Subcutaneous adipose tissue (tissue), 4 donors: ENCODE results near the gene KANSL1. TPM values are rescaled to one million over a fixed set of nuclear protein-coding genes. Genes with fewer than 3 reads are reported as not detected.

ENCODE experiments used
- total RNA-seq, 4 donors: library from RNA; depleted of rRNA; stranded (reverse); fragments of >200 nt; gene quantifications; one replicate each; pipeline ENCODE4 v1.1.0, GENCODE V29; 2016
- TF ChIP-seq, protein P1 (sequence below): fragments of 450-650 bp; IDR thresholded peaks from one replicate; pipeline ENCODE4 v1.5.1; 2016; ENCODE audit warnings: low read depth, mild to moderate bottlenecking, control low read depth, antibody characterized with exemption, moderate library complexity

KANSL1 gene
- total RNA-seq, 4 donors from 2014 or later, result 71.1 to 128 (median 74.8) TPM

DNA sequence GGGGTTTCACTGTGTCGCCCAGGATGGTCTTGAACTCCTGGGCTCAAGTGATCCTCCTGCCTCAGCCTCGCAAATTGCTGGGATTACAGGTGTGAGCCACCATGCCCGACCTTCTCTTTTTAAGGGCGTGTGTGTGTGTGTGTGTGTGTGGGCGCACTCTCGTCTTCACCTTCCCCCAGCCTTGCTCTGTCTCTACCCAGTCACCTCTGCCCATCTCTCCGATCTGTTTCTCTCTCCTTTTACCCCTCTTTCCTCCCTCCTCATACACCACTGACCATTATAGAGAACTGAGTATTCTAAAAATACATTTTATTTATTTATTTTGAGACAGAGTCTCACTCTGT lies 190.3 kb downstream of the KANSL1 start:
- TF ChIP-seq, protein P1, sequence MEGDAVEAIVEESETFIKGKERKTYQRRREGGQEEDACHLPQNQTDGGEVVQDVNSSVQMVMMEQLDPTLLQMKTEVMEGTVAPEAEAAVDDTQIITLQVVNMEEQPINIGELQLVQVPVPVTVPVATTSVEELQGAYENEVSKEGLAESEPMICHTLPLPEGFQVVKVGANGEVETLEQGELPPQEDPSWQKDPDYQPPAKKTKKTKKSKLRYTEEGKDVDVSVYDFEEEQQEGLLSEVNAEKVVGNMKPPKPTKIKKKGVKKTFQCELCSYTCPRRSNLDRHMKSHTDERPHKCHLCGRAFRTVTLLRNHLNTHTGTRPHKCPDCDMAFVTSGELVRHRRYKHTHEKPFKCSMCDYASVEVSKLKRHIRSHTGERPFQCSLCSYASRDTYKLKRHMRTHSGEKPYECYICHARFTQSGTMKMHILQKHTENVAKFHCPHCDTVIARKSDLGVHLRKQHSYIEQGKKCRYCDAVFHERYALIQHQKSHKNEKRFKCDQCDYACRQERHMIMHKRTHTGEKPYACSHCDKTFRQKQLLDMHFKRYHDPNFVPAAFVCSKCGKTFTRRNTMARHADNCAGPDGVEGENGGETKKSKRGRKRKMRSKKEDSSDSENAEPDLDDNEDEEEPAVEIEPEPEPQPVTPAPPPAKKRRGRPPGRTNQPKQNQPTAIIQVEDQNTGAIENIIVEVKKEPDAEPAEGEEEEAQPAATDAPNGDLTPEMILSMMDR, result no peak

DNA sequence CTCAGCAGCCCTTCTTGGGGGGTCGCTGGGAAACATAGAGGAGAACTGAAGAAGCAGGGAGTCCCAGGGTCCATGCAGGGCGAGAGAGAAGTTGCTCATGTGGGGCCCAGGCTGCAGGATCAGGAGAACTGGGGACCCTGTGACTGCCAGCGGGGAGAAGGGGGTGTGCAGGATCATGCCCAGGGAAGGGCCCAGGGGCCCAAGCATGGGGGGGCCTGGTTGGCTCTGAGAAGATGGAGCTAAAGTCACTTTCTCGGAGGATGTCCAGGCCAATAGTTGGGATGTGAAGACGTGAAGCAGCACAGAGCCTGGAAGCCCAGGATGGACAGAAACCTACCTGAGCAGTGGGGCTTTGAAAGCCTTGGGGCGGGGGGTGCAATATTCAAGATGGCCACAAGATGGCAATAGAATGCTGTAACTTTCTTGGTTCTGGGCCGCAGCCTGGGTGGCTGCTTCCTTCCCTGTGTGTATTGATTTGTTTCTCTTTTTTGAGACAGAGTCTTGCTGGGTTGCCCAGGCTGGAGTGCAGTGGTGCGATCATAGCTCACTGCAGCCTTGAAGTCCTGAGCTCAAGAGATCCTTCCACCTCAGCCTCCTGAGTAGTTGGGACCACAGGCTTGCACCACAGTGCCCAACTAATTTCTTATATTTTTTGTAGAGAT lies 190.8 kb downstream of the KANSL1 start:
- TF ChIP-seq, protein P1, result no peak

DNA sequence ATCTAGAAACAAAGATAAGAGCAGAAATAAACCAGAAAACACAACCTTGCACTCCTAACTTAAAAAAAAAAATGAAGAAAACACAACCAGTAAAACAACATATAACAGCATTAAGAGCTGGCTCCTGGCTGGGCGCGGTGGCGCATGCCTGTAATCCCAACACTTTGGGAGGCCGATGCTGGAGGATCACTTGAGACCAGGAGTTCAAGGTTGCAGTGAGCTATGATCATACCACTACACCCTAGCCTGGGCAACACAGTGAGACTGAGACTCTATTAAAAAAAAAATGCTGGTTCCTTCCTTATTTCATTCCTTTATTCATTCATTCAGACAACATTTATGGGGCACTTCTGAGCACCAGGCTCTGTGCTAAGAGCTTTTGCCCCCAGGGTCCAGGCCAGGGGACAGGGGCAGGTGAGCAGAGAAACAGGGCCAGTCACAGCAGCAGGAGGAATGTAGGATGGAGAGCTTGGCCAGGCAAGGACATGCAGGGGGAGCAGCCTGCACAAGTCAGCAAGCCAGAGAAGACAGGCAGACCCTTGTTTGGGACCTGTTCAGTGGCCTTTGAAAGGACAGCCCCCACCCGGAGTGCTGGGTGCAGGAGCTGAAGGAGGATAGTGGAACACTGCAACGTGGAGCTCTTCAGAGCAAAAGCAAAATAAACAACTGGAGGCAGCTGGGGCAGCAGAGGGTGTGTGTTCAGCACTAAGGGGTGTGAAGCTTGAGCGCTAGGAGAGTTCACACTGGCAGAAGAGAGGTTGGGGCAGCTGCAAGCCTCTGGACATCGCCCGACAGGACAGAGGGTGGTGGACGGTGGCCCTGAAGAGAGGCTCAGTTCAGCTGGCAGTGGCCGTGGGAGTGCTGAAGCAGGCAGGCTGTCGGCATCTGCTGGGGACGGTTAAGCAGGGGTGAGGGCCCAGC lies 191.6 kb downstream of the KANSL1 start:
- TF ChIP-seq, protein P1, result no peak

DNA sequence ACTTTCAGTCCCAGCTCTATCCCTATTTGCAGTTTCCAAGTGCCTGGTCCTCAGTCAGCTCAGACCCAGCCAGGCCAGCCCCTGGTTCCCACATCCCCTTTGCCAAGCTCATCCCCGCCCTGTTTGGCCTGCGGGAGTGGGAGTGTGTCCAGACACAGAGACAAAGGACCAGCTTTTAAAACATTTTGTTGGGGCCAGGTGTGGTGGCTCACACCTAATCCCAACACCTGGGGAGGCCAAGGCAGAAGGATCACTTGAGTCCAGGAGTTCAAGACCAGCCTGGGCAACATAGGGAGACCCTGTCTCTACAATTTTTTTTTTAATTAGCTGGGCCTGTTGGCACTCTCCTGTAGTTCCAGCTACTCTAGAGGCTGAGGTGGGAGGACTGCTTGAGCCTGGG lies 192.5 kb downstream of the KANSL1 start:
- TF ChIP-seq, protein P1, result no peak

DNA sequence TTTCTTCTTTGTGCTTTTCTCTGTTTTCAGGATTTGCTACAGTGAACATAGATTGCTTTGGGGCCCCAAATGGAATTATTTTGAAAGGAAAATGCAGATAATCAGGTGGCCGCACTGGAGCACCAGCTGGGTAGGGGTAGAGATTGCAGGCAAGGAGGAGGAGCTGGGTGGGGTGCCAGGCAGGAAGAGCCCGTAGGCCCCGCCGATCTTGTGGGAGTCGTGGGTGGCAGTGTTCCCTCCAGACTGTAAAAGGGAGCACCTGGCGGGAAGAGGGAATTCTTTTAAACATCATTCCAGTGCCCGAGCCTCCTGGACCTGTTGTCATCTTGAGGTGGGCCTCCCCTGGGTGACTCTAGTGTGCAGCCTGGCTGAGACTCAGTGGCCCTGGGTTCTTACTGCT lies 192.9 kb downstream of the KANSL1 start:
- TF ChIP-seq, protein P1, result no peak

DNA sequence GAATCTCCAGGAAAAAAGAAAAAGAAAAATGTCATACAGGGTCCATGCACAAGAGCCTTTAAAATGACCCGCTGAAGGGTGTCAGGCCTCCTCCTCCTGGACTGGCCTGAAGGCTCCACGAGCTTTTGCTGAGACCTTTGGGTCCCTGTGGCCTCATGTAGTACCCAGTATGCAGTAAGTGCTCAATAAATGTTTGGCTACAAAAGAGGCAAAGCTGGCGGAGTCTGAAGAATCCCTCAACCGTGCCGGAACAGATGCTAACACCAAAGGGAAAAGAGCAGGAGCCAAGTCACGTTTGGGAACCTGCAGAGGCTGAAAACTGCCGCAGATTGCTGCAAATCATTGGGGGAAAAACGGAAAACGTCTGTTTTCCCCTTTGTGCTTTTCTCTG lies 193.3 kb downstream of the KANSL1 start:
- TF ChIP-seq, protein P1, result no peak

DNA sequence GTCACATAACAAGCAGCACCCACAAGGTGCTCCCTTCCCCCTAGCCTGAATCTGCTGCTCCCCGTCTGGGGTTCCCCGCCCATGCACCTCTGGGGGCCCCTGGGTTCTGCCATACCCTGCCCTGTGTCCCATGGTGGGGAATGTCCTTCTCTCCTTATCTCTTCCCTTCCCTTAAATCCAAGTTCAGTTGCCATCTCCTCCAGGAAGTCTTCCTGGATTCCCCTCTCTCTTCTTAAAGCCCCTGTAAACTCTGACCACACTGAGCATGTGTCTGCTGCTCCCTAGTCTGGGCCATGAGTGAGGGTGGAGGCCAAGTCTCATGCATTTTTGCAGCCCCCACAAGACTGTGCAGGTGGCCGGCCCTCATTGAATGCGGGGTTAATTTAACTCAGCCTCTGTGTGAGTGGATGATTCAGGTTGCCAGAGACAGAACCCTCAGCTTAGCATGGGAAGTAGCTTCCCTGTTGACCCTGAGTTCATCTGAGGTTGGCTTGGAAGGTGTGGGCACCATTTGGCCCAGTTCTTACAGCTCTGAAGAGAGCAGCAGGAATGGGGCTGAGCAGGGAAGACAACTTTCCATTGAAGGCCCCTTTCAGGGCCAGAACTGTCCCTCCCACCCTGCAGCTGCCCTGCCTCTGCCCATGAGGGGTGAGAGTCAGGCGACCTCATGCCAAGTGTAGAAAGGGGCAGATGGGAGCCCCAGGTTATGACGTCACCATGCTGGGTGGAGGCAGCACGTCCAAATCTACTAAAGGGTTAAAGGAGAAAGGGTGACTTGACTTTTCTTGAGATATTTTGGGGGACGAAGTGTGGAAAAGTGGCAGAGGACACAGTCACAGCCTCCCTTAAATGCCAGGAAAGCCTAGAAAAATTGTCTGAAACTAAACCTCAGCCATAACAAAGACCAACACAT lies 194.0 kb downstream of the KANSL1 start, which contains the start of gene STH:
TSS of gene STH (plus strand) at position 264 of the 913 bp plus-strand sequence. CDS start at position 294, 30 bp downstream.
- TF ChIP-seq, protein P1, result no peak
